ENCODE data around the gene QKI.

The QKI gene

GRCh38 chr6:163547287-163547686 is 132.8 kb downstream of the QKI start:
- FAIRE-seq (no peak), DNase-seq (ENCODE audit: insufficient read length, low spot score) (no peak)
- TF ChIP-seq POLR2A (IDR thresholded peaks at IDR 0.05; ENCODE audit: low read depth, low read length), result no peak

GRCh38 chr6:163548624-163549023 is 134.1 kb downstream of the QKI start:
- no peak for TF ChIP-seq POLR2A (IDR thresholded peaks at IDR 0.05; ENCODE audit: low read depth, low read length)
- DNase-seq (ENCODE audit: insufficient read length, low spot score) (no peak), FAIRE-seq (no peak)

GRCh38 chr6:163554032-163554431 is 139.5 kb downstream of the QKI start:
- no peak for TF ChIP-seq POLR2A (IDR thresholded peaks at IDR 0.05; ENCODE audit: low read depth, low read length)
- FAIRE-seq, result no peak
- DNase-seq (ENCODE audit: insufficient read length, low spot score), result no peak

GRCh38 chr6:163554663-163555062 is 140.1 kb downstream of the QKI start:
- no peak for FAIRE-seq
- no peak for DNase-seq (ENCODE audit: insufficient read length, low spot score)
- TF ChIP-seq POLR2A (IDR thresholded peaks at IDR 0.05; ENCODE audit: low read depth, low read length), result no peak

GRCh38 chr6:163559661-163560060 is 145.1 kb downstream of the QKI start:
- no peak for TF ChIP-seq POLR2A (IDR thresholded peaks at IDR 0.05; ENCODE audit: low read depth, low read length)
- FAIRE-seq, result no peak
- DNase-seq (ENCODE audit: insufficient read length, low spot score), result no peak

- FAIRE-seq, result no peak
- TF ChIP-seq POLR2A (IDR thresholded peaks at IDR 0.05; ENCODE audit: low read depth, low read length), result no peak
- DNase-seq (ENCODE audit: insufficient read length, low spot score), result no peak
Measured at GRCh38 chr6:163563318-163563717, 148.8 kb downstream of the QKI start.

- no peak for TF ChIP-seq POLR2A (IDR thresholded peaks at IDR 0.05; ENCODE audit: low read depth, low read length)
- FAIRE-seq (no peak), DNase-seq (ENCODE audit: insufficient read length, low spot score) (no peak)
Measured at GRCh38 chr6:163564534-163564933, 150.0 kb downstream of the QKI start.

GRCh38 chr6:163565140-163565539 is 150.6 kb downstream of the QKI start:
- DNase-seq (ENCODE audit: insufficient read length, low spot score) (no peak), FAIRE-seq (no peak)
- TF ChIP-seq POLR2A (IDR thresholded peaks at IDR 0.05; ENCODE audit: low read depth, low read length), result no peak

GRCh38 chr6:163566056-163566455 is 151.5 kb downstream of the QKI start:
- FAIRE-seq, result no peak

GRCh38 chr6:163568275-163568674 is 153.8 kb downstream of the QKI start:
- no peak for DNase-seq (ENCODE audit: insufficient read length, low spot score)
- no peak for FAIRE-seq
- TF ChIP-seq POLR2A (IDR thresholded peaks at IDR 0.05; ENCODE audit: low read depth, low read length), result no peak

More at GRCh38 chr6:163566056-163566455, 151.5 kb downstream of the QKI start:
- no peak for TF ChIP-seq POLR2A (IDR thresholded peaks at IDR 0.05; ENCODE audit: low read depth, low read length)
- DNase-seq (ENCODE audit: insufficient read length, low spot score), result no peak

- no peak for FAIRE-seq
- no peak for DNase-seq (ENCODE audit: insufficient read length, low spot score)
- no peak for TF ChIP-seq POLR2A (IDR thresholded peaks at IDR 0.05; ENCODE audit: low read depth, low read length)
Measured at GRCh38 chr6:163570579-163571231, 156.2 kb downstream of the QKI start.

- no peak for FAIRE-seq
- no peak for DNase-seq (ENCODE audit: insufficient read length, low spot score)
- no peak for TF ChIP-seq POLR2A (IDR thresholded peaks at IDR 0.05; ENCODE audit: low read depth, low read length)
Measured at GRCh38 chr6:163571730-163572129, 157.2 kb downstream of the QKI start.

- FAIRE-seq, result no peak
Measured at GRCh38 chr6:163572612-163573011, 158.1 kb downstream of the QKI start.

GRCh38 chr6:163573503-163574179 is 159.1 kb downstream of the QKI start:
- no peak for FAIRE-seq
- TF ChIP-seq POLR2A (IDR thresholded peaks at IDR 0.05; ENCODE audit: low read depth, low read length), result no peak
- DNase-seq (ENCODE audit: insufficient read length, low spot score), result no peak

More at GRCh38 chr6:163572612-163573011, 158.1 kb downstream of the QKI start:
- no peak for DNase-seq (ENCODE audit: insufficient read length, low spot score)
- no peak for TF ChIP-seq POLR2A (IDR thresholded peaks at IDR 0.05; ENCODE audit: low read depth, low read length)

GRCh38 chr6:163576114-163576513 is 161.6 kb downstream of the QKI start:
- no peak for TF ChIP-seq POLR2A (IDR thresholded peaks at IDR 0.05; ENCODE audit: low read depth, low read length)
- FAIRE-seq, result no peak
- no peak for DNase-seq (ENCODE audit: insufficient read length, low spot score)
